H1 (cell line): ENCODE measurements around the gene ZSCAN10. TPM values are rescaled to one million over a fixed set of nuclear protein-coding genes. Genes with fewer than 3 reads are reported as not detected.

Source experiments
- KDM1A ChIP-seq: fragments of 200-600, 300-600 bp; sonication (generic); IDR thresholded peaks from 2 replicates; pipeline ENCODE4 v1.7.1; 2016; ENCODE audit warnings: mild to moderate bottlenecking, low read length, borderline replicate concordance
- SP1 ChIP-seq: IDR thresholded peaks from 2 replicates; pipeline ENCODE4 v1.6.1; 2011; ENCODE audit warnings: low read depth, low read length
- polyA plus RNA-seq, 7 experiments: library from polyadenylated mRNA; depleted of rRNA in 3 of 7; stranded (reverse) in 5 of 7; unstranded in 2 of 7; fragments of >200 nt in 5 of 7; fragments of 200-250 nt in 2 of 7; gene quantifications; 1 replicate in 5 of 7; 2 replicates in 1 of 7; 4 replicates in 1 of 7; pipeline versions ENCODE4 v1.2.1 to v1.2.3, GENCODE V29; 2011 to 2013; ENCODE audit warnings: missing spikeins in 2 of 7, mixed read lengths in 2 of 7
- total RNA-seq: library from RNA; stranded (reverse); fragmentation: NEBNext Ultra II Directional; extraction: Animal tissue kit (Norgen Biotek cat#: 25700); gene quantifications from 2 replicates; pipeline ENCODE4 v1.2.1, GENCODE V29; 2021

Gene ZSCAN10
- total and polyA plus RNA-seq, 2 of the 8 experiments (the other 6 are each of a cell fraction or from before 2014, with no cell fraction given) = 209 to 314 TPM

- no peak for TF ChIP-seq SP1
- TF ChIP-seq KDM1A = no peak
- TF ChIP-seq, all 59 proteins: peak for 0
Measured at GRCh38 chr16:3122926-3123570, 24.0 kb upstream of the ZSCAN10 start (continued).
